Astrocyte (in vitro differentiated cells and primary cell): ENCODE results near the gene CFAP141. TPM values are rescaled to one million over a fixed set of nuclear protein-coding genes. Genes with fewer than 3 reads are reported as not detected.
"Not testable (repeated sequence)": the region's sequence is repeated elsewhere in the genome, so short reads cannot be mapped to it uniquely, and the experiment has no call there.

Experiments
- DNase-seq: peaks from one replicate; pipeline ENCODE4 v3.0.0-alpha.2; 2010; ENCODE audit warnings: low read depth
- FAIRE-seq: peaks from 2 replicates; lab custom pipeline; 2011; peaks lifted over from hg19 to GRCh38; lab: Jason Lieb, UNC
- H2AFZ ChIP-seq: 2 replicates; pipeline ENCODE4 v1.6.0; 2012; ENCODE audit warnings: low read depth, low read length, inconsistent platforms
- H3K27ac ChIP-seq: 2 replicates; pipeline ENCODE4 v1.5.1; 2011; ENCODE audit warnings: low read depth, low read length, inconsistent platforms
- H3K27me3 ChIP-seq: 2 replicates; pipeline ENCODE4 v1.6.0; 2011; ENCODE audit warnings: low read length, inconsistent platforms; ENCODE audit not compliant: insufficient read depth
- H3K36me3 ChIP-seq: 2 replicates; pipeline ENCODE4 v1.5.1; 2011; ENCODE audit warnings: low read length, inconsistent platforms; ENCODE audit not compliant: insufficient read depth
- H3K4me1 ChIP-seq: 2 replicates; pipeline ENCODE4 v1.5.1; 2011; ENCODE audit warnings: low read length, inconsistent platforms; ENCODE audit not compliant: insufficient read depth
- H3K4me2 ChIP-seq: 2 replicates; pipeline ENCODE4 v1.6.0; 2012; ENCODE audit warnings: low read length, inconsistent platforms
- H3K4me3 ChIP-seq: 2 replicates; pipeline ENCODE4 v1.5.1; 2011; ENCODE audit warnings: low read depth, mild to moderate bottlenecking, low read length, inconsistent platforms; ENCODE audit not compliant: insufficient read depth
- H3K79me2 ChIP-seq: 2 replicates; pipeline ENCODE4 v1.6.0; 2012; ENCODE audit warnings: mild to moderate bottlenecking, low read length, inconsistent platforms; ENCODE audit not compliant: insufficient read depth
- H3K9ac ChIP-seq: 2 replicates; pipeline ENCODE4 v1.6.0; 2012; ENCODE audit warnings: mild to moderate bottlenecking, low read length, inconsistent platforms
- H3K9me3 ChIP-seq: 2 replicates; pipeline ENCODE4 v1.5.1; 2012; ENCODE audit warnings: low read depth, mild to moderate bottlenecking, low read length, inconsistent platforms; ENCODE audit not compliant: insufficient read depth
- H4K20me1 ChIP-seq: 2 replicates; pipeline ENCODE4 v1.6.0; 2012; ENCODE audit warnings: low read length, inconsistent platforms; ENCODE audit not compliant: insufficient read depth
- H3K27ac Mint-ChIP-seq: one replicate; pipeline ENCODE4 v1.8.0; 2021; ENCODE audit warnings: mild to moderate bottlenecking, mixed read lengths; ENCODE audit not compliant: unreplicated experiment
- H3K27me3 Mint-ChIP-seq: one replicate; pipeline ENCODE4 v1.8.0; 2021; ENCODE audit warnings: low read depth, mixed read lengths; ENCODE audit not compliant: unreplicated experiment
- H3K36me3 Mint-ChIP-seq: one replicate; pipeline ENCODE4 v1.8.0; 2021; ENCODE audit warnings: low read depth, mixed read lengths; ENCODE audit not compliant: unreplicated experiment
- H3K4me1 Mint-ChIP-seq: one replicate; pipeline ENCODE4 v1.8.0; 2021; ENCODE audit warnings: low read depth, mixed read lengths; ENCODE audit not compliant: unreplicated experiment
- H3K4me3 Mint-ChIP-seq: one replicate; pipeline ENCODE4 v1.8.0; 2021; ENCODE audit warnings: mild to moderate bottlenecking, moderate library complexity, mixed read lengths; ENCODE audit not compliant: unreplicated experiment
- H3K9me3 Mint-ChIP-seq: one replicate; pipeline ENCODE4 v1.8.0; 2021; ENCODE audit warnings: mild to moderate bottlenecking, mixed read lengths; ENCODE audit not compliant: unreplicated experiment
- CTCF ChIP-seq: IDR thresholded peaks from 2 replicates; pipeline ENCODE4 v1.5.1; 2011; ENCODE audit warnings: low read depth, mild to moderate bottlenecking, inconsistent platforms, low read length, moderate library complexity; ENCODE audit not compliant: insufficient read depth
- EZH2 ChIP-seq: IDR thresholded peaks from 2 replicates; pipeline ENCODE4 v1.6.1; 2012; ENCODE audit warnings: mild to moderate bottlenecking, low read length, inconsistent platforms; ENCODE audit not compliant: insufficient read depth
- total RNA-seq: library from RNA; stranded (reverse); gene quantifications from 2 replicates; pipeline ENCODE4 v1.2.1, GENCODE V29; 2021

Gene CFAP141
- total RNA-seq, 1 donor from 2014 or later, result not detected

GRCh38 chr1:154237435-154237834 lies 31.3 kb upstream of the CFAP141 start:
- Histone ChIP-seq H3K4me2 (no peak overlapping the region), H3K79me2 (peaks cover 76% of the 10 kb centered on the region), H3K9me3 (no peaks in the 10 kb centered on the region), H2AFZ (no peak overlapping the region), H3K9ac (no peak overlapping the region), H3K36me3 (peaks cover 58% of the 10 kb centered on the region), H4K20me1 (peaks cover 79% of the 10 kb centered on the region), H3K27ac (no peak overlapping the region), H3K4me3 (no peak overlapping the region), H3K27me3 (no peaks in the 10 kb centered on the region), H3K4me1 (no peaks in the 10 kb centered on the region)
- no peaks in the 10 kb centered on the region for H3K27me3 Mint-ChIP-seq
- no peaks in the 10 kb centered on the region for H3K9me3 Mint-ChIP-seq
- no peak overlapping the region for H3K4me3 Mint-ChIP-seq
- peaks cover 34% of the 10 kb centered on the region for H3K36me3 Mint-ChIP-seq
- no peak for TF ChIP-seq CTCF
- no peak for TF ChIP-seq EZH2
- H3K27ac Mint-ChIP-seq, result no peak overlapping the region
- H3K4me1 Mint-ChIP-seq, result no peaks in the 10 kb centered on the region
- no peak for DNase-seq
- FAIRE-seq, result no peak

GRCh38 chr1:154236855-154237254 lies 30.7 kb upstream of the CFAP141 start:
- H3K27ac ChIP-seq, result no peak overlapping the region
- Mint-ChIP-seq H3K9me3 (no peaks in the 10 kb centered on the region), H3K4me1 (no peaks in the 10 kb centered on the region), H3K27me3 (no peaks in the 10 kb centered on the region), H3K36me3 (peaks cover 34% of the 10 kb centered on the region), H3K4me3 (no peak overlapping the region), H3K27ac (no peak overlapping the region)
- H3K4me1 ChIP-seq, result no peaks in the 10 kb centered on the region
- DNase-seq, result no peak
- H3K9ac ChIP-seq, result no peak overlapping the region
- H3K9me3 ChIP-seq, result no peaks in the 10 kb centered on the region
- H3K4me2 ChIP-seq, result no peak overlapping the region
- no peaks in the 10 kb centered on the region for H3K27me3 ChIP-seq
- H3K36me3 ChIP-seq, result peaks cover 56% of the 10 kb centered on the region
- TF ChIP-seq EZH2, result no peak
- no peak for TF ChIP-seq CTCF
- no peak overlapping the region for H3K4me3 ChIP-seq
- peaks cover 76% of the 10 kb centered on the region for H3K79me2 ChIP-seq
- no peak overlapping the region for H2AFZ ChIP-seq
- peaks cover 79% of the 10 kb centered on the region for H4K20me1 ChIP-seq
- no peak for FAIRE-seq

- not testable (repeated sequence) for H3K27ac ChIP-seq, FAIRE-seq, H3K27me3 Mint-ChIP-seq, H3K27ac Mint-ChIP-seq, H3K4me3 ChIP-seq, H3K4me1 ChIP-seq, H3K9me3 Mint-ChIP-seq, H3K9ac ChIP-seq, H3K4me1 Mint-ChIP-seq, H3K4me2 ChIP-seq, H3K9me3 ChIP-seq, H2AFZ ChIP-seq, H3K27me3 ChIP-seq, DNase-seq
- Mint-ChIP-seq H3K36me3 (peaks cover 34% of the 10 kb centered on the region), H3K4me3 (peak overlapping the region; percentile 65)
- H3K79me2 ChIP-seq, result peaks cover 77% of the 10 kb centered on the region
- H4K20me1 ChIP-seq, result peaks cover 79% of the 10 kb centered on the region
- H3K36me3 ChIP-seq, result peaks cover 68% of the 10 kb centered on the region
Observed at GRCh38 chr1:154233127-154233526, 27.0 kb upstream of the CFAP141 start.

- H3K36me3 Mint-ChIP-seq, result peaks cover 24% of the 10 kb centered on the region
- not testable (repeated sequence) for H2AFZ ChIP-seq, H3K27ac ChIP-seq, H3K27me3 ChIP-seq, H3K4me2 ChIP-seq, H3K4me3 Mint-ChIP-seq, H3K9me3 Mint-ChIP-seq, H3K4me1 Mint-ChIP-seq, H3K4me1 ChIP-seq, H3K27ac Mint-ChIP-seq, H3K9ac ChIP-seq, H3K9me3 ChIP-seq, DNase-seq, FAIRE-seq, H3K4me3 ChIP-seq, H3K27me3 Mint-ChIP-seq
- Histone ChIP-seq H3K36me3 (peaks cover 66% of the 10 kb centered on the region), H3K79me2 (peaks cover 78% of the 10 kb centered on the region), H4K20me1 (peaks cover 83% of the 10 kb centered on the region)
Observed at GRCh38 chr1:154231112-154231511, 25.0 kb upstream of the CFAP141 start.
